ENCODE data around the gene GSTM3. TPM values are rescaled to one million over a fixed set of nuclear protein-coding genes. Genes with fewer than 3 reads are reported as not detected.

The GSTM3 gene
- total and polyA plus RNA-seq, 9 of the 15 experiments (the other 6 are each of a cell fraction or from before 2014, with no cell fraction given), result 3.9 to 24.5 (median 9.4) TPM

- no peak for TF ChIP-seq CUX1 (CRISPR knock-in tag; IDR thresholded peaks at IDR 0.05)
Measured at GRCh38 chr1:109754738-109755137, 13.9 kb upstream of the GSTM3 start (continued).

DNA sequence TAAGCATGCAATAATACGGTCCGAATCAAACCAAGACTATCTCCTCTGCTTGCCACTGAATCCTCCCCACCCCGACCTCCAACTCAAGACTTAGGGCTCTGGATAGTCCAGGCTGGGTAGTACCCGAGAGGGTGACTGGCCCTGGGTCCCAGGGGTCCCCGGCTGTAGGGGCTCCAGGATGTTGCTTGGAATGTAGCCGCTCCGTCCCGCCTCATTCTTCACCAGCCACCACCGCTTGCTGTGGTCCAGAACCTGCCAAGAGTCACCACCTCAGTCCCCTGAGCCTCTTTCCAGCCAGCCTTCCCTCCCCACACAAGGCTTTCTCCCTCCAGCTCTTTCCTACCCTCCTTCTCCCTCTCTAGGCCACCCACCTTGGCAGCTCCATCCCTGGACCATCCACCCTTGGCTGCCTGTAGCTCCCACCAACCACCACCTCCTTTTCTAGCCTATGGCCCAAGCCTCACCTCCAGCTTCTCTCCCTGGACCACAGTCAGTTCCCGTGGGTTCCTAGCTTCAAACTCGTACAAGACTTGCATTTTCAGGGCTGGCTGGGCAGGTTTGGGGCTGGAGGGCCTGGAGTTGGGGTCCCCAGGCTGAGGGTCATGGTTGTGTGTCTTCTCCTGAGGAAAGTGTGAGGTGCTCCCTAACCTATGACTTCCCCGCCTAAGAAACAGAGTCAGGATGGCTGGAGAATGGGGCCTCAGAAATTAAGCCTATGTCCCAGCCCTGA lies 10.9 kb upstream of the GSTM3 start:
- WGBS (ENCODE audit: insufficient coverage, low coverage, missing lambda C conversion rate), result 11% methylated on average over 12 of the region's 12 CpGs
- peaks cover 38 to 52% of the 10 kb centered on the region in 2 experiments for H3K27me3 ChIP-seq (ENCODE audit: control insufficient read depth in 2 of 2, insufficient read depth in 2 of 2, low read length in 2 of 2)
- DNase-seq (ENCODE audit: extremely low read depth in 1 of 4, low spot score in 3 of 4) (no peak), ATAC-seq (no peak), FAIRE-seq (no peak)
- BruUV-seq (replicated peaks), result no TSS peak
- H3K9me3 ChIP-seq (replicated peaks; ENCODE audit: control insufficient read depth, insufficient read depth, low read depth, low read length), result peaks cover 6% of the 10 kb centered on the region
- H3K27ac ChIP-seq (ENCODE audit: extremely low read depth, low read depth, low read length), result no peak overlapping the region
- H3K9me1 ChIP-seq (ENCODE audit: control insufficient read depth, insufficient read depth, low read length), result no peaks in the 10 kb centered on the region
- H3K79me2 ChIP-seq (ENCODE audit: control insufficient read depth, insufficient read depth, low read length), result no peaks in the 10 kb centered on the region
- intact Hi-C loops (cut with micrococcal nuclease) (no loop called here), in situ Hi-C loops (cut with MboI) (no loop called here)
- no peak overlapping the region for H3K9ac ChIP-seq (ENCODE audit: insufficient read depth in 1 of 2, low read depth in 2 of 2, low read length in 2 of 2)
- no peaks in the 10 kb centered on the region for H4K20me1 ChIP-seq (replicated peaks; ENCODE audit: control insufficient read depth, insufficient read depth, low read length)
- CTCF ChIA-PET (ENCODE audit: low intra/inter-chr PET ratio), result no interaction called here
- no peaks in the 10 kb centered on the region; a peak in 2 of 5 replicates for H3K4me1 ChIP-seq (replicated peaks in 1 of 2; ENCODE audit: control insufficient read depth in 2 of 2, insufficient read depth in 2 of 2, low read length in 2 of 2)
- POLR2A ChIA-PET, result interaction anchor here (0.6 to 1.3 kb wide), 3 partner anchors 8 to 359 kb away, joined by 3 to 4 read pairs (median 3); partner anchors contain the start of gene GSTM4
- no peak overlapping the region for H2AFZ ChIP-seq (ENCODE audit: low read depth, low read length)
- H3K36me3 ChIP-seq (ENCODE audit: control insufficient read depth, insufficient read depth, low read length), result no peaks in the 10 kb centered on the region
- H3K4me2 ChIP-seq (ENCODE audit: insufficient read depth, low read length), result no peak overlapping the region
- H3K4me3 ChIP-seq, result no peak overlapping the region
- TF ChIP-seq KHSRP (IDR thresholded peaks at IDR 0.05), result no peak
- TF ChIP-seq CBX2 (IDR thresholded peaks at IDR 0.05; ENCODE audit: insufficient read depth, low read length, poor library complexity, severe bottlenecking), result no peak
- no peak for TF ChIP-seq AFF1 (IDR thresholded peaks at IDR 0.05; ENCODE audit: low read depth in 1 of 2, partially characterized antibody in 2 of 2)
- TF ChIP-seq SRSF7 (optimal IDR thresholded peaks at IDR 0.05; ENCODE audit: low read depth, low read length), result no peak
- TF ChIP-seq ZNF224 (CRISPR knock-in tag; IDR thresholded peaks at IDR 0.05), result no peak
- TF ChIP-seq, protein P1, sequence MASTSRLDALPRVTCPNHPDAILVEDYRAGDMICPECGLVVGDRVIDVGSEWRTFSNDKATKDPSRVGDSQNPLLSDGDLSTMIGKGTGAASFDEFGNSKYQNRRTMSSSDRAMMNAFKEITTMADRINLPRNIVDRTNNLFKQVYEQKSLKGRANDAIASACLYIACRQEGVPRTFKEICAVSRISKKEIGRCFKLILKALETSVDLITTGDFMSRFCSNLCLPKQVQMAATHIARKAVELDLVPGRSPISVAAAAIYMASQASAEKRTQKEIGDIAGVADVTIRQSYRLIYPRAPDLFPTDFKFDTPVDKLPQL (IDR thresholded peaks at IDR 0.05; ENCODE audit: extremely low read depth, insufficient read length), result no peak
- no peak for TF ChIP-seq ZNF124 (CRISPR knock-in tag; IDR thresholded peaks at IDR 0.05)
- no peak for TF ChIP-seq BCOR (IDR thresholded peaks at IDR 0.05)
- no peak for TF ChIP-seq ZNF354B (CRISPR knock-in tag; IDR thresholded peaks at IDR 0.05)
